Measurements from ENCODE around the gene SPACA7.

Gene SPACA7

DNA sequence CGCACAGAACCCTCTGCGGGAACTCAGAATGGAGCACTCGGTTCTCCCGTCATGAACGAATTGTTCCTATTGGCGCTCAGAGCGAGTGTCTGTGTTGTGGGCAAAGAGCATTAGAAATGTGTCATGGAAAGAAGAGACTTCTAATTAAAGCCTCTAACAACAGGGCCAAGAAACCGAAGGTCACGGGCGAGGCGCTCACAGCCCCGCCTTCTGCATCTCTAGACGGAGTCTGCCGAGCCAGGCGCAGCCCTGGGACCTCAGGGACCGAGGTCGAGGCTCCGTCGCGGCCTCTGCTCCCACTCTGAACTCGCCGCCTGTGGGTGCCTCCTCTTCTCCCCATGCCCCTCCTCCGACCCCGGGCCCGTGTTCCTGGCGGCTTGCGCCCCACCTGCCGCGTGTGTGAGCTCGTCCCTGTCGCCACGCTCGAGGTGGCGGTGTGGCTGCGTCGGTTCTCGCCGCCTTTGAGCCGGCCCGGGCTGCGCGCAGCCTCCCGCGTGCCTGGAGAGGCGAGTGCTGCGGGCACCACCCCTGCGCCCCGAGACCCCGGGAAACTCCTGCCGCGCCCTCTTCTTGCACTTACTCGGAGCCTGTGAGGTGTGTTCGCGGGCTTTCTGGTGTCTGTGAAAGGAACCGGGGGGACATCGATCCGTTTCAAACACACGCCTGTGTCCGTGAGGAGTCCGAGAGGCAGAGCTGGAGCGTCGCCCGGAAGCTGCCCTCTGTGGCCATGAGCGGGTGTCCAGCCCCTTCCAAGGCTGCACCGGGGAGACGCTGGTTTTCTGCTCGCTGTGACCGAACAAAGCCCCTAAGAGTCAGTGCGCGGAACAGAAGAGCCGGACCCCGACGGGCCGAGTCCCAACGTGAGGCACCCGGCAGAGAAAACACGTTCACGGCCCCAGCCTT lies 45.4 kb upstream of the SPACA7 start:
- TF ChIP-seq RAD21 (IDR thresholded peaks at IDR 0.05; ENCODE audit: low read depth) (no peak), EGR1 (IDR thresholded peaks at IDR 0.05) (no peak), TAF1 (IDR thresholded peaks at IDR 0.05; ENCODE audit: low read depth) (no peak), NFIC (IDR thresholded peaks at IDR 0.05) (no peak), TCF12 (IDR thresholded peaks at IDR 0.05; ENCODE audit: low read depth) (no peak), CEBPB (IDR thresholded peaks at IDR 0.05) (no peak)

DNA sequence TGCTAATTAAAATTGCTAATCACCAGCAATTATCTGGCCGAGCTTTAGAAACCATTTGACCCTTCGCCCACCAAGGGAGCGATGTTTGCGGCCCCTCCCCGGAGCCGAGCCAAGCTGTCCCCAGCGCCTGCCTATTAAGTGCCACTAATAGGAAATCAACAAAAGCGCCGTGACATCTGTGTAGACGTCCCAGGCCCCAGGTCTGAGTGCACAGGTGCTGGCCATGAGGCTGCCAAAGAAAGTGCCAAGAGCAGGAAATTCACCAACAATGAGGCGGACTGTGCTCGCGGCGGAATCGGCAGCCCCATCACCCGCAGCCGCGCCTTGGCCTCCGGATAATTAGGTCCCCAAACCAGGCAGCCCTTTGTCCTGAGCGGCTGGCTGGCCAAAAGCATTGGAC lies 44.5 kb upstream of the SPACA7 start:
- TF ChIP-seq TEAD4 (IDR thresholded peaks at IDR 0.05) (no peak), RAD21 (IDR thresholded peaks at IDR 0.05; ENCODE audit: low read depth) (no peak), YY1 (IDR thresholded peaks at IDR 0.05; ENCODE audit: low read depth) (no peak), CEBPB (IDR thresholded peaks at IDR 0.05) (no peak), NFIC (IDR thresholded peaks at IDR 0.05) (no peak), EGR1 (IDR thresholded peaks at IDR 0.05) (no peak), TCF12 (IDR thresholded peaks at IDR 0.05; ENCODE audit: low read depth) (no peak), ZBTB7A (IDR thresholded peaks at IDR 0.05; ENCODE audit: low read depth) (no peak), FOXM1 (IDR thresholded peaks at IDR 0.05; ENCODE audit: borderline replicate concordance, low read depth) (no peak), EP300 (IDR thresholded peaks at IDR 0.05; ENCODE audit: borderline replicate concordance) (no peak), TAF1 (IDR thresholded peaks at IDR 0.05; ENCODE audit: low read depth) (no peak), CREB1 (IDR thresholded peaks at IDR 0.05; ENCODE audit: low read depth) (no peak)
- TF ChIP-seq, protein P1, sequence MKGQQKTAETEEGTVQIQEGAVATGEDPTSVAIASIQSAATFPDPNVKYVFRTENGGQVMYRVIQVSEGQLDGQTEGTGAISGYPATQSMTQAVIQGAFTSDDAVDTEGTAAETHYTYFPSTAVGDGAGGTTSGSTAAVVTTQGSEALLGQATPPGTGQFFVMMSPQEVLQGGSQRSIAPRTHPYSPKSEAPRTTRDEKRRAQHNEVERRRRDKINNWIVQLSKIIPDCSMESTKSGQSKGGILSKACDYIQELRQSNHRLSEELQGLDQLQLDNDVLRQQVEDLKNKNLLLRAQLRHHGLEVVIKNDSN (IDR thresholded peaks at IDR 0.05) = no peak
- TF ChIP-seq, protein P2, sequence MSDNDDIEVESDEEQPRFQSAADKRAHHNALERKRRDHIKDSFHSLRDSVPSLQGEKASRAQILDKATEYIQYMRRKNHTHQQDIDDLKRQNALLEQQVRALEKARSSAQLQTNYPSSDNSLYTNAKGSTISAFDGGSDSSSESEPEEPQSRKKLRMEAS (IDR thresholded peaks at IDR 0.05) = no peak
- TF ChIP-seq, protein P3, sequence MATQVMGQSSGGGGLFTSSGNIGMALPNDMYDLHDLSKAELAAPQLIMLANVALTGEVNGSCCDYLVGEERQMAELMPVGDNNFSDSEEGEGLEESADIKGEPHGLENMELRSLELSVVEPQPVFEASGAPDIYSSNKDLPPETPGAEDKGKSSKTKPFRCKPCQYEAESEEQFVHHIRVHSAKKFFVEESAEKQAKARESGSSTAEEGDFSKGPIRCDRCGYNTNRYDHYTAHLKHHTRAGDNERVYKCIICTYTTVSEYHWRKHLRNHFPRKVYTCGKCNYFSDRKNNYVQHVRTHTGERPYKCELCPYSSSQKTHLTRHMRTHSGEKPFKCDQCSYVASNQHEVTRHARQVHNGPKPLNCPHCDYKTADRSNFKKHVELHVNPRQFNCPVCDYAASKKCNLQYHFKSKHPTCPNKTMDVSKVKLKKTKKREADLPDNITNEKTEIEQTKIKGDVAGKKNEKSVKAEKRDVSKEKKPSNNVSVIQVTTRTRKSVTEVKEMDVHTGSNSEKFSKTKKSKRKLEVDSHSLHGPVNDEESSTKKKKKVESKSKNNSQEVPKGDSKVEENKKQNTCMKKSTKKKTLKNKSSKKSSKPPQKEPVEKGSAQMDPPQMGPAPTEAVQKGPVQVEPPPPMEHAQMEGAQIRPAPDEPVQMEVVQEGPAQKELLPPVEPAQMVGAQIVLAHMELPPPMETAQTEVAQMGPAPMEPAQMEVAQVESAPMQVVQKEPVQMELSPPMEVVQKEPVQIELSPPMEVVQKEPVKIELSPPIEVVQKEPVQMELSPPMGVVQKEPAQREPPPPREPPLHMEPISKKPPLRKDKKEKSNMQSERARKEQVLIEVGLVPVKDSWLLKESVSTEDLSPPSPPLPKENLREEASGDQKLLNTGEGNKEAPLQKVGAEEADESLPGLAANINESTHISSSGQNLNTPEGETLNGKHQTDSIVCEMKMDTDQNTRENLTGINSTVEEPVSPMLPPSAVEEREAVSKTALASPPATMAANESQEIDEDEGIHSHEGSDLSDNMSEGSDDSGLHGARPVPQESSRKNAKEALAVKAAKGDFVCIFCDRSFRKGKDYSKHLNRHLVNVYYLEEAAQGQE (IDR thresholded peaks at IDR 0.05; ENCODE audit: low read depth) = no peak

DNA sequence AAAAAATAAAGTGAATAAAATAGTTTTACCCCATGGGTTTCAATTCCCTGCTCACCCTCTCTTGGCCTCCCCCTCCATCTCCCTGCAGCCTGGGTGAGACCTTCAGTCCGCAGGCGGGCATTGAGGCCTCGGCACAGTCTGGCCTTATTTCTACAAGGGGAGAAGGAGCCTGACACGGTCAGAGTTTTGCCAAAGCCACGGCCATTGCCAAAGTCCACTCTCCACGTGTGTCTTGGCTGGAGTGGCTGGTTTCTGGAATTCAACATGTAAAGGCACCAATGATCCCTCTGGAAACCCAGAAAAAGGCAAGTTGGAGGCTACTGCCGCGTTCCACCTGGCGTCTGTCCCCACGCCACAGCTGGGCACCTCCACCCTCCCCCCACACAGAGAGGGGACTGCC lies 43.4 kb upstream of the SPACA7 start:
- TF ChIP-seq TCF12 (IDR thresholded peaks at IDR 0.05; ENCODE audit: low read depth) = no peak
- TF ChIP-seq, protein P3 (IDR thresholded peaks at IDR 0.05; ENCODE audit: low read depth) = no peak
- TF ChIP-seq TEAD4 (IDR thresholded peaks at IDR 0.05) = no peak
- TF ChIP-seq, protein P1 (IDR thresholded peaks at IDR 0.05) = no peak
- TF ChIP-seq ZBTB7A (IDR thresholded peaks at IDR 0.05; ENCODE audit: low read depth) = no peak

DNA sequence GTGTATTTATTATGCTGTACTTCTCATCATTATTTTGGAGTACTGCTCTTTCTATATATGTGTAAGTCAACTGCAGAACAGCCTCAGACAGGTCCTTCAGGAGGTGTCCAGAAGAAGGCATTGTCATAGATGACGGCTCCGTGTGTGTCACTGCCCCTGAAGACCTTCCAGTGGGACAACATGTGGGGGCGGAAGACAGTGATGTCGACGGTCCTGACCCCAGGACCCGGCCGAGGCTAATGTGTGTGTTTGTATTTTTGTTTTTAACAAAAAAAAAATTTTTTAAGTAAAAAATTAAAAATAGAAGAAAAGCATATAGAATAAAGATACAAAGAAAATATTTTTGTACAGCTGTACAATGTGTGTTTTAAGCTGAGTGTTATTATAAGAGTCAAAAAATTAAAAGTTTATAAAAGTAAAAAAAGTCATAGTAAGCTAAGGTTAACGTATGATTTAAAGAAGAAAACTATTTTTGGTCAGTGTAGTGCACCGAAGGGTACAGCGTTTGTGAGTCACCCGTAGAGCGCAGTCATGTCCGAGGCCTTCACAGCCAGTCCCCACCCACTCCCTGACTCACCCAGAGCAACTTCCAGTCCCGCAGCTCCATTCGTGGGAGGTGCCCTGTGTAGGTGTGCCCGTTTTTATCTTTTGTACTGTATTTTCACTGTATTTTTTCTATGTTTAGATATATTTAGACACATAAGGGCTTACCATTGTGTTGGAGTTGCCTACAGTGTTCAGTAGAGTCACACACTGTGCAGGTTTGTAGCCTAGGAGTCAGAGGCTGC lies 42.2 kb upstream of the SPACA7 start:
- TF ChIP-seq ZBTB7A (IDR thresholded peaks at IDR 0.05; ENCODE audit: low read depth) = no peak
- no peak for TF ChIP-seq EGR1 (IDR thresholded peaks at IDR 0.05)
- TF ChIP-seq CEBPB (IDR thresholded peaks at IDR 0.05) = no peak
- TF ChIP-seq CREB1 (IDR thresholded peaks at IDR 0.05; ENCODE audit: low read depth) = no peak
- TF ChIP-seq TCF12 (IDR thresholded peaks at IDR 0.05; ENCODE audit: low read depth) = no peak
- TF ChIP-seq, protein P2 (IDR thresholded peaks at IDR 0.05) = no peak
- no peak for TF ChIP-seq FOXM1 (IDR thresholded peaks at IDR 0.05; ENCODE audit: borderline replicate concordance, low read depth)
- TF ChIP-seq TEAD4 (IDR thresholded peaks at IDR 0.05) = no peak
- TF ChIP-seq EP300 (IDR thresholded peaks at IDR 0.05; ENCODE audit: borderline replicate concordance) = no peak

DNA sequence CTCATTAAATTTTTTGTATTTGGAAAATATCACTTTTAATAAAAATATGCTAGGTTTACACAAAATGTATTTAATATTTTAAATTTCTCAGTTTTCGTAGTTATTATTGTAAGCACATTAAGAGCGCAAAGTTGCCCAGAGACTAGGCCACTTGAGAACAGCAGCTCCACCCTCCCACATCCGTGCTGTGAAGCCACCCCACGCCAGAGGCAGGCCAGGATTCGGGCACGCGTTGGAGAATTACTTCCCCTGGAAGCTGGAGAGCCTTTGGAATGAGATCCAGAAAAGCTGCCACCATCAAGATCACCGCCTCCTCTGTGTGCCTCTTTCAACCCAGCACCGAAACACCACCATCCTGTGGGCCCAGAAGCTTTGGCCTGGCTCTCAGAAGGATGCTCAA lies 41.0 kb upstream of the SPACA7 start:
- TF ChIP-seq TAF1 (IDR thresholded peaks at IDR 0.05; ENCODE audit: low read depth) (no peak), YY1 (IDR thresholded peaks at IDR 0.05; ENCODE audit: low read depth) (no peak), EP300 (IDR thresholded peaks at IDR 0.05; ENCODE audit: borderline replicate concordance) (no peak), NFIC (IDR thresholded peaks at IDR 0.05) (no peak), CREB1 (IDR thresholded peaks at IDR 0.05; ENCODE audit: low read depth) (no peak), TCF12 (IDR thresholded peaks at IDR 0.05; ENCODE audit: low read depth) (no peak), FOXM1 (IDR thresholded peaks at IDR 0.05; ENCODE audit: borderline replicate concordance, low read depth) (no peak), CEBPB (IDR thresholded peaks at IDR 0.05) (no peak), EGR1 (IDR thresholded peaks at IDR 0.05) (no peak), ZBTB7A (IDR thresholded peaks at IDR 0.05; ENCODE audit: low read depth) (no peak), RAD21 (IDR thresholded peaks at IDR 0.05; ENCODE audit: low read depth) (no peak), TEAD4 (IDR thresholded peaks at IDR 0.05) (no peak)
- TF ChIP-seq, protein P3 (IDR thresholded peaks at IDR 0.05; ENCODE audit: low read depth) = no peak
- TF ChIP-seq, protein P2 (IDR thresholded peaks at IDR 0.05) = no peak
- TF ChIP-seq, protein P1 (IDR thresholded peaks at IDR 0.05) = no peak
